Activated T-helper 1 cell treated with anti-CD3 and anti-CD28 coated beads, Interleukin-12 subunit alpha, Interleukin-12 subunit beta, Interleukin-2, Interleukin-4 antibody, amounts not matched to agents 30 ng/mL and 10 ng/mL and 1 ng/mL, durations not matched to agents 14 hours and 24 hours and 36 hours (primary cell): ENCODE data around the gene RNU6-1. TPM values are rescaled to one million over a fixed set of nuclear protein-coding genes. Genes with fewer than 3 reads are reported as not detected.

Experiments used
- DNase-seq: peaks from one replicate; pipeline ENCODE4 v3.0.0; 2021; ENCODE audit warnings: low spot score
- H3K27ac Mint-ChIP-seq: one replicate; pipeline ENCODE4 v1.8.0; 2021; ENCODE audit warnings: mild to moderate bottlenecking, mixed read lengths
- H3K27me3 Mint-ChIP-seq: one replicate; pipeline ENCODE4 v1.8.0; 2022; ENCODE audit warnings: mild to moderate bottlenecking, moderate library complexity, mixed read lengths; ENCODE audit not compliant: insufficient read depth
- H3K36me3 Mint-ChIP-seq: one replicate; pipeline ENCODE4 v1.8.0; 2021; ENCODE audit warnings: low read depth, mixed read lengths
- H3K4me1 Mint-ChIP-seq: one replicate; pipeline ENCODE4 v1.8.0; 2021; ENCODE audit warnings: low read depth, mixed read lengths
- H3K4me3 Mint-ChIP-seq: one replicate; pipeline ENCODE4 v1.8.0; 2021; ENCODE audit warnings: mild to moderate bottlenecking, moderate library complexity, mixed read lengths
- H3K9me3 Mint-ChIP-seq: one replicate; pipeline ENCODE4 v1.8.0; 2021; ENCODE audit warnings: mixed read lengths
- intact Hi-C: fragments of 100-400 bp; cut with micrococcal nuclease; formaldehyde crosslinking; loops from one replicate; pipeline ENCODE4 v1.15.1; 2024
- total RNA-seq: library from RNA; stranded (reverse); gene quantifications from 2 replicates; pipeline ENCODE4 v1.2.3, GENCODE V29; 2022

RNU6-1 gene
- total RNA-seq, 1 donor from 2014 or later = not detected

DNA sequence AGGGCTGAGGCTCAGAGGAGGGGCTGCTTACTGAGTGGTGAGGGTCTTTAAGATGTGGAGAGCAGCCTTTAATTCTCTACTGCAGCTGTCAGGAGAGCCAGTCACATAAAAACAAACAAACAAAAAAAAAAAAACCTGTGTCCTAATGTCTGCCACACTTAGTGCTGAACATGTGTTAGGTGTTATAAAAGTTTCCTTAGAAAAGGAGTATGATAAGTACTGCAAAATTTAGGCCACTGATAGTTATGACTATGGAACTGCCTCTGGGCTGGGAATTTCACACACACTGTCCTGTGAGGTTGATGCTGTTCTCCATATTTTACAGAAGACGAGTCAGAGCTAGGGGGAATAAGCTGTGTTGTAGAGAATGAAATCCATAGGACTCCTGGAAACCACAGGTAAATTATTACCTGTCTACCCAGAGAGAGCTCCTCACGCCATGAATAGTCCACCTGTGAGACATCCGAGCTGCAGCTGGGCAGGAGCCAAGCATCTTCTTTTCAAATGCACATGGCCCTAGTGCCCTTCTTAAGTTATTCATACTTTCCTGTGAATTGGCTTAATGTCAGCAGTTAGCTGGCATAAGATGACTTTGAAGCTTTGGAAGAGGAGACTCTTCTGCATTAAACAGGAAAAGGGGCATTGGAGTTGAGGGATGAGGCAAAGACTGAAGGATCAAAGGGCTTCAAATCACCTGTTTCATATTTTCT is 49.1 kb downstream of the RNU6-1 start:
- DNase-seq = no peak
- Mint-ChIP-seq H3K36me3 (peaks cover 2% of the 10 kb centered on the region), H3K4me1 (no peaks in the 10 kb centered on the region), H3K27me3 (no peaks in the 10 kb centered on the region), H3K27ac (no peak overlapping the region), H3K4me3 (no peak overlapping the region), H3K9me3 (peaks cover 15% of the 10 kb centered on the region)
- intact Hi-C loops = no loop called here

Other genes with a start within 250 kb of the RNU6-1 start
- 0.21 TPM in 1 of 2 replicates, not detected in the other for gene SKOR1, start 14.5 kb downstream of the RNU6-1 start, total RNA-seq
- 26.4 and 26.8 TPM in 2 replicates for gene PIAS1, start 214.3 kb upstream of the RNU6-1 start, total RNA-seq